NCI-H2171 treated with DMSO at 0.1 percent for 48 hours (cell line): ENCODE results near the gene COL4A6.
A peak's percentile ranks its signal among the peaks of the same experiment; 100 is the strongest.

ENCODE experiments used
- DNase-seq: peaks from one replicate; lab custom pipeline; 2025; lab: John Stamatoyannopoulos, UW

The COL4A6 gene

GRCh38 chrX:108331126-108331909, 106.9 kb downstream of the COL4A6 start:
- no peak for DNase-seq

- no peak for DNase-seq
Observed at GRCh38 chrX:108323751-108324150, 114.5 kb downstream of the COL4A6 start.

DNA sequence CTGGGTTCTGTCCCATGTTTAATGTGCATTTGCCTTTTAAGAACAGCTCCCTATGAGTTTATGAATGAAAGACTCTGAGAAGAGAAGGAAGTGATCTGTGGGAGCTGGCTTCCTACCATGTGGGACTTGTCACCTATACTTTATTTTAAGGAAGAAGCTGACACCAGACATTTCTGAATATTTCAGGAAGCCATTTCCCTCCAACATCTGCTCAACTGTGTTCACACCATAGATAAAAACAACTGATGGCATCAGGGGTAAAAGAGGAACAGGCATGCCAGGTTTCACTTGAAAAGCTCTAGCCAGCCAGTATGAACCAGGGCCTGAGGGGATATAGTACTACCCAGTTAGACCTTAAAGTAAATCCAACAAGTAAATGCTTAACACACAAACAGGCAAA, 116.0 kb downstream of the COL4A6 start:
- DNase-seq: no peak

- no peak for DNase-seq
Observed at GRCh38 chrX:108316456-108316855, 121.8 kb downstream of the COL4A6 start.

GRCh38 chrX:108313669-108314068, 124.6 kb downstream of the COL4A6 start:
- no peak for DNase-seq

DNA sequence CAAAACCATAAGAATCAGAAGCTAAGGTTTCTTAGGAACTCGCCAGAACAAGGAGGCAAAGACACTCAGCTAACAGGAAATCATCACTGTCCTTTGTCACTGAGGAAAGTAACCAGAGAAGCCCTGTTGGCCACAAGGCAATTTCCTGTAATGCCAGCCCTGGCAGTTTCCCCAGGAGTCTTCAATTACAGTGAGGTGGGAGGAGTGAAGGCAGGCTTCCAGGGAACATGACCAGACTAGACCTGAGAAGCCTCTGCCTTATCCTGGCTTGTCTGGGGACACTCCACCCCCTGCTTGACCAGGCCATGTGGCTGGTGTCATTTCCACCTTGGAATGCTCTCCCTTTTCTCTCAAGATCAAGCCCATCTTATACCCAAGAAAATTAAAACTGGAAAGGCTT, 125.3 kb downstream of the COL4A6 start:
- DNase-seq: peak; percentile 76

DNA sequence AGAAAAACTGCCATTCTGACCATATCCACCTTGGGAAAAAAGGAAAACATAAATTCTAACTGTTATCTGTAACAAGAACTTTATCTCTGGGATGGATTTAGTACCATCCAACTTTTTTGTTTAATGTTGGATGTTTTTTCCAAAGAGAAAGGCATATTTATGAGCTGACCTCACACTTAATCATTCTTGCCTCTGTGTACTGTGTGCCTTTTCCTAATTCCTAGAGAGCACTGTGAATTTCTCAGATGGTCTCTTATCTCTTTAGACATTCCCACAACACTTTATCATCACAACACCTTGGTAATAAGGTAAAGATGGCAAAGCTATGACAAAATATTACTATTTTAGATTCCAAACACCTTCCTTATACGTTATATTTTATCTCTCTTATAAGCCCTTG, 126.2 kb downstream of the COL4A6 start:
- DNase-seq: no peak

GRCh38 chrX:108310506-108310905, 127.7 kb downstream of the COL4A6 start:
- DNase-seq: no peak

- DNase-seq: no peak
Observed at GRCh38 chrX:108309144-108309543, 129.1 kb downstream of the COL4A6 start.

- DNase-seq: no peak
Observed at GRCh38 chrX:108307132-108308085, 130.8 kb downstream of the COL4A6 start.

GRCh38 chrX:108306086-108306485, 132.1 kb downstream of the COL4A6 start:
- DNase-seq: no peak

DNA sequence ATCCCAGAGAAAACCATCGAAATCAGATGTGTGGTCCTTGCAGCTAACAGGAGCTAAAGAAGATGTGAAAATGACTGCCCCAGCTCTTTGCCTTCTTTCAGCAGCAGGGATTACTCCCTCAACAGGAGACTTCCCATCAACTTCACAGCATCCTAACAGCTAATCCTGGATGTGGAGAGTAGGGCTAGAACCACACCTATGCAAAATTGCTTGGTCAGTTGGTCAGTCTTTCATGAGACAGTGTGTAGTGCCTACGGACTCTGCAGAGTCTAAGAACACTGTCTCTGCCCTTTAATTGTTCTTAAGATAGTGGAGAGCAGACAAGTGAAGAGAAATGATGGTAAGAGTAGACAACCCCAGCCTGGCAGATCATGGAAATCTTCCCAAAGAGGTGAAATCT, 133.5 kb downstream of the COL4A6 start:
- no peak for DNase-seq

- DNase-seq: peak; percentile 58
Observed at GRCh38 chrX:108304210-108304609, 134.0 kb downstream of the COL4A6 start.

GRCh38 chrX:108303682-108304081, 134.5 kb downstream of the COL4A6 start:
- DNase-seq: no peak

DNA sequence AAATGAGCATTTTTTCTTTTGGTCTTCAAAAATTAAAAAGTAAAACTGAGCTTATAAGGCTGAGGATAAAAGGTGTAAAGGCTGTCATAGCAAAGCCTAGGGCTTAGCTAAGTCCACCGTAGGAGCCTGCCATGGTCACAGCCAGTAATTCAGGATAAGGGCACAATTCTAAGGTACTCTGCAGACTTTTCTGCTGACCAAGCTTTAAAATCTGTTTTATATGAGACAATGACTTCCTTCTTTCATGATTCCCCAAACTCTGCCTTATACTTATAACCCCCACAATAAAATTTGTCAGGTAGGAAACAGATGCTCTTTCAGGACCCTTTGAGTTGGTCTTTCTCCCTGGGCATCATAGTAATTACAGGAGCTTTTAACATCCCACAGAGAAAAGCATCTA, 138.5 kb downstream of the COL4A6 start:
- no peak for DNase-seq

DNA sequence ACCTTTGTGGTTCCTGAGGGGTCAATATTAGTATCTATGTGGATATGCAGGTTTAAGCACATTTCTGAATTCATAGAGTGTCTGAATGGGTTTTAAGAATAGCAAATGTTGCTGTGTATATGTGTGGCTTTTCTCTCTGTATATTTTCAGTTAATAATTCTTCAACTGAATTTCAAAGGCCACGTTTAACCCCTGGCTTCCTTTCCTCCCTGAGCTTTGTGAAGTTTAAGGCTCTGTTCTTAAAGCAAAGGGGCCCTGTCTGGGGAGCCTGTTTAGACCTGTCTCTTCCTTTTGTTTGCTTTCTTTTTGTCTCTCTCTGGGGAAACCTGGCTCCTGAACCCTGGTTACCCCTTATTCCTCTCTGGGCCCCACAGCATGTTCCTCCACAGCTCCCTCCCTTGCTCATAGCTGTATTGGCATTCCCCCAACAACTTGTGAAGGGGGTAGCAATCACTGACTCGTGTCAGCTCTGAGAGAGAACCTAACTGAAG, 139.1 kb downstream of the COL4A6 start:
- peak; percentile 21 for DNase-seq

GRCh38 chrX:108298165-108298602, 140.0 kb downstream of the COL4A6 start:
- no peak for DNase-seq

- DNase-seq: no peak
Observed at GRCh38 chrX:108297290-108297689, 140.9 kb downstream of the COL4A6 start.

- no peak for DNase-seq
Observed at GRCh38 chrX:108292053-108292452, 146.2 kb downstream of the COL4A6 start.

DNA sequence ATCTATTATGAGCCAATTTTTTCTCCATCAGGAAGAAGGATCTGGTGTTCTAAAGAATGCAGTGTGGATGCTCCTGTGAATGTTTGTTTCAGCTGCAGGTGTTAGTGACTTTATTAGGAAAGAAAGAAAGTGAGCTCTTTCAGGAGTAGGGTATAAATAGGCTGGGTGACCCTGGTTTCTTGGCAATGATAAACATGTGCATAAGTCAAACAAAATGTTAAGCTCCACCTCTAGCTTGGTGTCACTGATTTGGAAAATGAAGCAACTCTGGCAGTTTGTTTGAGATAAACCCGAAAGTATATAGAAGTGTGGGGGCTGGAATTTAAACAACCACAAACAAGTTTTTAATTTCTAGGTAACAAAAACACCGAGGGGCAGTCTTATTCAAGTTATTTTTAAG, 152.3 kb downstream of the COL4A6 start:
- no peak for DNase-seq

GRCh38 chrX:108285356-108285755, 152.9 kb downstream of the COL4A6 start:
- DNase-seq: no peak

- DNase-seq: no peak
Observed at GRCh38 chrX:108275732-108276131, 162.5 kb downstream of the COL4A6 start.

- DNase-seq: peak; percentile 30
Observed at GRCh38 chrX:108271397-108271787, 166.8 kb downstream of the COL4A6 start.
